Transverse colon (tissue), 4 donors: ENCODE results near the gene ARHGEF3.

ENCODE experiments used
- EP300 ChIP-seq: sonication (generic); formaldehyde crosslinking; IDR thresholded peaks from one replicate; pipeline ENCODE4 v1.6.1; 2017; ENCODE audit warnings: antibody characterized with exemption, low read depth
- POLR2AphosphoS5 ChIP-seq, 3 donors: sonication (generic); formaldehyde crosslinking; IDR thresholded peaks; one replicate each; pipeline ENCODE4 v1.6.1; 2016; ENCODE audit warnings: antibody characterized with exemption in 3 of 3
- TF ChIP-seq, protein P1 (sequence below), 5 experiments: fragments of 200-600 bp in 3 of 5; fragments of 450-650 bp in 2 of 5; sonication (generic) in 3 of 5; IDR thresholded peaks; 1 replicate in 2 of 5; 2 replicates in 3 of 5; pipeline ENCODE4 v1.5.1; 2016 to 2017; ENCODE audit warnings: antibody characterized with exemption in 5 of 5, inconsistent platforms in 3 of 5, mild to moderate bottlenecking in 2 of 5, moderate library complexity in 1 of 5

- TF ChIP-seq, protein P1, sequence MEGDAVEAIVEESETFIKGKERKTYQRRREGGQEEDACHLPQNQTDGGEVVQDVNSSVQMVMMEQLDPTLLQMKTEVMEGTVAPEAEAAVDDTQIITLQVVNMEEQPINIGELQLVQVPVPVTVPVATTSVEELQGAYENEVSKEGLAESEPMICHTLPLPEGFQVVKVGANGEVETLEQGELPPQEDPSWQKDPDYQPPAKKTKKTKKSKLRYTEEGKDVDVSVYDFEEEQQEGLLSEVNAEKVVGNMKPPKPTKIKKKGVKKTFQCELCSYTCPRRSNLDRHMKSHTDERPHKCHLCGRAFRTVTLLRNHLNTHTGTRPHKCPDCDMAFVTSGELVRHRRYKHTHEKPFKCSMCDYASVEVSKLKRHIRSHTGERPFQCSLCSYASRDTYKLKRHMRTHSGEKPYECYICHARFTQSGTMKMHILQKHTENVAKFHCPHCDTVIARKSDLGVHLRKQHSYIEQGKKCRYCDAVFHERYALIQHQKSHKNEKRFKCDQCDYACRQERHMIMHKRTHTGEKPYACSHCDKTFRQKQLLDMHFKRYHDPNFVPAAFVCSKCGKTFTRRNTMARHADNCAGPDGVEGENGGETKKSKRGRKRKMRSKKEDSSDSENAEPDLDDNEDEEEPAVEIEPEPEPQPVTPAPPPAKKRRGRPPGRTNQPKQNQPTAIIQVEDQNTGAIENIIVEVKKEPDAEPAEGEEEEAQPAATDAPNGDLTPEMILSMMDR (IDR thresholded peaks at IDR 0.05), result no peak
- TF ChIP-seq POLR2AphosphoS5 (IDR thresholded peaks at IDR 0.05) (no peak), EP300 (no peak)
Observed at GRCh38 chr3:56694867-56695683, 106.7 kb downstream of the ARHGEF3 start.
